HG03469 (cell line): ENCODE results near the gene WLS.
"Not testable (repeated sequence)": the region's sequence is repeated elsewhere in the genome, so short reads cannot be mapped to it uniquely, and the experiment has no call there.

Experiments used
- ATAC-seq: cut with Tn5 transposase; IDR thresholded peaks from one replicate; pipeline ENCODE4 v1.9.1; 2021; ENCODE audit warnings: mild to moderate bottlenecking, moderate library complexity, moderate number of reproducible peaks; ENCODE audit not compliant: unreplicated experiment

WLS gene

DNA sequence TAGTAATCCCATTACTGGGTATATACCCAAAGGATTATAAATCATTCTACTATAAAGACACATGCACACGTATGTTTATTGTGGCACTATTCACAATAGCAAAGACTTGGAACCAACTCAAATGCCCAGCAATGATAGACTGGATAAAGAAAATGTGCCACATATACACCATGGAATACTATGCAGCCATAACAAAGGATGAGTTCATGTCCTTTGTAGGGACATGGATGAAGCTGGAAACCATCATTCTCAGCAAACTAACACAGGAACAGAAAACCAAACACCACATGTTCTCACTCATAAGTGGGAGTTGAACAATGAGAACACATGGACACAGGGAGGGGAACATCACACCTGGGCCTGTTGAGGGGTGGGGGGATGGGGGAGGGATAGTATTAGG lies 60.5 kb downstream of the WLS start:
- not testable (repeated sequence) for ATAC-seq

DNA sequence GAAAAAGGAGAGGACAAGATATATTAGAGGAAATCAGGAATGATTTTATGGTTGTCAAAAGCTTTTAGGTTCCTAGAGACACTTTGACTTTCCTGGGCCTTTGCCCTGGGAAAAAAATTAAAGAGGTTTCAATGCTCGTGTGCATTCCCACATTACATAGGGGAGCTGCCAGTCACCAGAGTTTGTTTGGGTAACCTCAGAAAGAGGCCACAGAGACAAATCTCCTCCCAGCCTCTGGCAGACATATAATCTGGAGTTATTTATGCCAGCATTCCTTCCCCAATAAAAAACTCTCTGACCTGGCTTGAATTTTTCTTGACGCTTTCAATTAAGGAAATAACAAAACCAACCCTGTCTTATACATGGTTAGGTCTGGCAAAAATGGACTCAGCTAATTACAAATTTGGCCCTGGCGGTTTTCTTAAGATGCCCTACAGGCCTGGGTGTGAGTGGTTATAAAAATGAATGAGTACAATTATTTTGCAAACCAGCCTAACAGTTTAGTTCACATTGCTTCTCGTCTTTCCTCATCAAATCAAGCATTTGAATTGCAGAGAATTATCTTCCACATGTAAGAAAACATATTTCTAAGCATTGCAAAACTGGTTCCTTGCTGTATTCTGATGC lies 63.7 kb downstream of the WLS start:
- ATAC-seq: no peak

DNA sequence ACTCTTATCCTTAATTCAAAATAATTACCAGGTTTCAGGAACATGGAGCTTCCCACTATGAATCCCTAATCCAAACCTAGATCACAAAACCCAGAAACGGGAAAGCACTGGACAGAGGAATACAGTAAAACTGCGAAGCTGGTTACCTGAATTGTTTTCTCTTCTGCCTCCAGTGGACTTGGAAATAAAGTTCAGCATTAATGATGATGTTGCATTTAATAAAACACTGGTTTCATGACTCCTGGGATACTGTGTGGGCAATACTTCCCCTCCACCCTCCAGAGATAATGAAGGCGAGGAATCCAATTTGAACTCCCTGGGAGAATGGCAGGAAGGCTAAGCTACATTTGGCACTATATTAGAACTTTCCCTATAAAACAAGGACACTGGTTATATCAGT lies 65.1 kb downstream of the WLS start:
- no peak for ATAC-seq

DNA sequence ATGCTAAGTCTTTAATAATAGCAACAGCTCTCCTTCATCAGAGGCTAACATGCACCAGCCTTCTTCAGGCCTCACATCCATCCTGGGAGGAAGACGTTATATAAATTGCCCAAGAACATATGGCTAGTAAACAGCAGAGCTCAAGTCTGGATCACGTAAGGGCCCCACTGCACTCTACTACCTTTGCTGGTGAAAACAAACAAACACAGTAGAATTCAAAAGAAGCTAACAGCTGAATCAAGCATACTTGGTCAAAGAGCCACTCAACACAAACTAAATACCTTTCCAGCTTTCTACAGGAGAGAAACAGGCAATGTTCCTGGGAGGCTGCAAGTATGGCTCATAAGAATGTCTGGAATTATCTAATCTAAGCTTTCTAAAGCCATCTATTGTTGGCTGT lies 66.0 kb downstream of the WLS start:
- no peak for ATAC-seq

DNA sequence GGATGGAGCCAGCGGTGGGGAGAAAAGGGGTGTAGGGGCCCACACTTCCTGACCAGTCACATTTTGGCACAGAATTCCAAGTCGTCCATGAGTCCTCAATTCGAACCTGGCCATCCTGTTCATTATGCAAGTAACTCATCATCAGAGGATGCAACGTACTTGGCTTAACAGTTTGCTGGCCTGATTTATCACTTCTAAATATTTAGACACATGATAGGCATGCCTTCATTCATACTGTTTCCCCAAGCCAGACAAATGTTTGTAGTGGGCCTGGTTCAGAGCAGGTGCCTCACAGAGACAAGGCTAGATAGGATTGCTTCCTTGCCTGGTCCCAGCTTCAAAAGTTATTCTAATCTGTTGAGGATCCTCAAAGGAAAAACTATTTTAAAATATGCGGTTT lies 66.7 kb downstream of the WLS start:
- ATAC-seq: no peak

DNA sequence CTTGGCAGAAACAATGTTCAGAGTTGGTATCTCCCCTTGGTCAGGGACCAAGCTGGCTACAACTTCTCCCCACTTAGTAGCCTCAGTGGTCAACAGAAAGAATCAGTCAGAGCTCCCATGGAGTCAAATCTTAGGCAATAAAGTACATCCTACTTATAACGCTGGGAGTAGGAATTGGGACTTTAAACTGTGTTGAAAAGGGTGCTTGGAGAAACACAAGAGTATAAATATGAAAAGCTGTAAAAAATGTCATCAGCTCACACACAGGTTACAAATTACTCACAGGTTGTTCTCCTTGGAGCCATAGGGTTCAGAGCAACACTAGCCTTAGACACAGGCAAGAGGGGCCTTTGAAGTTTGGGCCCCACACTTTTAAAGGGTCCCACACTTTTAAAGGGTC lies 67.4 kb downstream of the WLS start:
- no peak for ATAC-seq

DNA sequence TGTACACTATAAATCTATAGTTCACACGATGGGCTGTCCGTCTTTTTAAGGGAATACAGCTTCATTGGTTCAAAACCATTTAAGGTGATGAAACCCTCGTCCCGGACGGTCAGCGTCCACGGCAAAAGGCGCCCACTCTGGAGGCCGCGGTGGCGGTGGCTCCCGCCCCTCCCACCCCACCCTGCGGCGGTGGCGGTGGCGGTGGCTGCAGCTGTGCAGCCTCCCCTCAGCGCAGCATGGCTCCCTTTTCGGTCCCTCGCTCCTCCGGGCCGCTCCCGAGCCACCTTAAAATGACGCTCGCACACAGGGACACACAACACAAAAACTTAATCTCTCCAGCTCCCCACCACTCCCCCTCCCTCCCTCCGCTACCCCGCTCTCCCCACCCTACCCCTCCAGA lies 69.1 kb downstream of the WLS start:
- ATAC-seq: no peak

DNA sequence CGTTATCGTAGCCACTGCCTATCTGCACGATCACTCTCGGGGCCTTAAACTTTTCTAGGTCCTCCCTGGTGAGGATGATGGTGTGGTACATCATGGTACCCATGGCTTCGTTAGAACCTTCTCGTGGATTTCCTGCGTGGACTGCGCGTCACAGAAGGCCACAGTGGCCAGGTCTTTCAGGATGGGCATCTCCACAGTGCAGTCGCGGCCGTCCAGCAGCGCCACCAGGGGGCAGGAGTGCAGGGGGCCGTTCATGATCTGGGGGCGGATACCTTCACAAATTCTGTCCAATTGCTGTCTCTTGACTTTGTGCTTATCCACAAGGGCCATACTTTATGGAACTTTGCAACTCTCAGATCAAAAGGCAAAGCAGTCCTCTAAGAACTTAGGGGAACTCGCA lies 69.6 kb downstream of the WLS start:
- ATAC-seq: no peak

DNA sequence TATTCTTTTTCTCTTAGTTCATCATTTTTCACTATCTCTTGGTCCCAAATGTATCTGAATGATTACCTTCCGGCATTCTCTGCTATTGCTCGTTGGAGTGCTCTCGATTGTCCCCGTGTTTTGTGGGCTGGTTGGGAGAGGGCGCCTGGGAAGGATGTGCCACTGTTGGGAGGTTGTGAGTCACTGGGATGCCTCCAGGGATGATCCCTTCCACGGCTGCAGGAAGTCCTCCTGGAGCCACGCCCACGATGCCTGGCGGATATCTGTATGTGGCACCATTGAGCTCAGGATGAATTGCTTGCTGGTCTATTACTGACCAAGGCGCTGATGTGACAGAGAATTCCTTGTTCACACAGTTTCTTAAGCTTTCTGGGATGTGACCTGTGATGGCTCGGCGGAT lies 70.7 kb downstream of the WLS start:
- ATAC-seq: not testable (repeated sequence)

DNA sequence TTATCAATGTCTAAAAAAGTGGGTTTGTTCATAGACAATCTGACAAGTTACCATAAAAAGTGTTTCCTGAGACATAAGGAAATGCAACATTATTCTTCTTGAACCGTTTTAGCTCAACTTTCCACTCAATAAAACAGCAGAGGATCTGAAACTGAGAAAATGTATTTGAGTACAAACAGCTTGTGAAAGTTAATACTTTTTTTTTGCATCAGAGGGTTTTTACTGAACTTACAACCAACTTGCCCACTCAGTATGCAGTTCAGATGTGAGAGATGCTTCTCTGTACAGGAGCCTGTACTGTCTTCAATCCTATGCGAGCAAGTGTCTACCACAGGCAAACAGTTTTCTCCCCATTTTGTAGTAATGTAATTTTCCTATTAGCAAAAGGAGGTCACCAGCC lies 71.4 kb downstream of the WLS start:
- ATAC-seq: peak; percentile 96

DNA sequence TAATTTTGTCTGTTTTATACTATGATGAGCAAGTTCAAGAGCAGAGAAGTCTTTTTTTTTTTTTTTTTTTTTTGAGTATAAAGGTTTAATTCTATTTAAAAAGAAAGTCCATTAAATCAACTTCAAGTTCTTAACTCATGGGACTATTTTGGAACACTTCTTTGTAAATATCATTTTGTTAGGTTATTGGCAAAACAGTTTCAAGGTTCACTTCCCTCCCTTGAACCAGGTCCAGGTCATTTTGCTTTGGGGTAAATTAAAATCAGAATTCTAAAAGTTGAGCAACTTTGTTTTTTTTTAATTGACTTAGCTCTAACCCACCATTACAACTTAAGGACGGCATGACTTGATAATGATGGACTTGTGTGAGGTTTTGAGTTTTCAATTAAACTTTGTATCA lies 72.3 kb downstream of the WLS start:
- ATAC-seq: no peak

DNA sequence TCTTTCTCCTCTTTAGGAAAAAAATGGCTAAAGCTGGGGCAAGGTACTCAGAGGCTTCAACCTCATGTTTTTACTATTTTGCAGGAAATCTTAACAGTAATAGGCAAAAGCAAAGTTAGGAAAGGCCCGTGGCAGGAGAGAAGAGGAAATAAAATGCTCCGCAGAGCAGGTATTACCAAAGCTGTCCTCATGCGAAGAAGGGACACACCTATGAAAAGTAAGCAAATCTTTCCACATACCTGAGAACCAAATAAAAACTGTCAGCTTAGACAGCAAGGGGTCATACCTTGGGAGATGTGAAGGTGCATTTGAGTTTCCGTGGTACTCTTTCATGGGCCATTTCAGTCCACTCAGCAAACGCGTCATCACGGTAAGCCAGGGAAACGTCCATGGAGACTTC lies 73.5 kb downstream of the WLS start:
- no peak for ATAC-seq

DNA sequence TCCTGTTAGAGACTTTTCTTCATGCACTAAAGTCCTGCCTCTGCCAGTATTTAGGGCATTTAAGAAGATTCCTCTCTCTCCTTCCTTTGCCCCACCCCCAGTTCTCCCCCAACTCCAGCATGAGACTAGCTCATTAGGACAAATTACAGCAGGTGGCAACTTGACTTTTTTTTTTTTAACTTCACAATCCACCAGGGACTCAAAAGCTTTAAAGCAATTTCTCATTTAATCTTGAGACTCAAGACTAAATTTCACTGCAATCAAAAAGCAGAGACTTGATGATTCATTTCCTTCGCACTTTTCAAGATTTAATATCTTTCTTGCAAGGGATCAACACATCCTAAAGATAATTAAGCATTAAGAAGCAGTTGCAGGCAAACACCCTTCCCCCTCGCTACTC lies 74.9 kb downstream of the WLS start:
- ATAC-seq: no peak

DNA sequence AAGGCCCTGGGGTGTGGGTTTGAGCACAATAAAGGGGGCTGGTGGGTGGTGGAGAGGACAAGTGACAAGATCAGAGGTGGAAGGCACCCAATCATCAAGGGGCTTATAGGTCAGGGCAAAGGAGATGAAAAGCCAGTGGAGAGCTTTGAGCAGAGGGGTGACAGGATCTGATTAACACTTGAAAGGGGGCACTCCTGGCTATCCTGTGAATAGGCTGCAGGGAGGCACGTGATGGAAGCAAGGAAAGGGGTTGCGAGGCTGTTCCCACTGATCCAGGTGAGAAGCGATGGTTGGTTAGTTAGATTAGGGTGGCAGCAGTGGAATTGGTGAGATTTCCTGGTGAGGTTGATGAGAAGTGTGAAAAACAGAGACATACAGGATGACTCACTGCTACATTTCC lies 80.6 kb downstream of the WLS start:
- ATAC-seq: no peak

DNA sequence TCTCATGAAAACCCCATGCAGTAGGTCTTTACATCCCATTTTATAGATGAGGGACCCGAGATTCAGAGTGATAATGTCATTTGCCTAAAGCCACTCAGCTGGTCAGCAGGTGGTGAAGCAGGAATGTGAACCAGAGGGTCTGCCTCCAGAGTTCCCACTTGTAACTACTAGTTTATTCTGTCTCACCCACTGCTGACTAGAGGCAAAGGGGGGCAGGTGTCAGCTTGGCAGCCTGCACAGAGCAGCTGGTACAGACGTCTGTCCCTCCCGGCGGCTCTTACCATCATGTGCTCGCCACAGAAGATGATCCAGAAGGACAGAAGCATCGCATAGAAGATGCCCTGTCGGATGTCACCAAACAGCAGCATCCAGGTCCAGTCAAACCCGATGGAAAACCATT lies 82.4 kb downstream of the WLS start:
- ATAC-seq: no peak

DNA sequence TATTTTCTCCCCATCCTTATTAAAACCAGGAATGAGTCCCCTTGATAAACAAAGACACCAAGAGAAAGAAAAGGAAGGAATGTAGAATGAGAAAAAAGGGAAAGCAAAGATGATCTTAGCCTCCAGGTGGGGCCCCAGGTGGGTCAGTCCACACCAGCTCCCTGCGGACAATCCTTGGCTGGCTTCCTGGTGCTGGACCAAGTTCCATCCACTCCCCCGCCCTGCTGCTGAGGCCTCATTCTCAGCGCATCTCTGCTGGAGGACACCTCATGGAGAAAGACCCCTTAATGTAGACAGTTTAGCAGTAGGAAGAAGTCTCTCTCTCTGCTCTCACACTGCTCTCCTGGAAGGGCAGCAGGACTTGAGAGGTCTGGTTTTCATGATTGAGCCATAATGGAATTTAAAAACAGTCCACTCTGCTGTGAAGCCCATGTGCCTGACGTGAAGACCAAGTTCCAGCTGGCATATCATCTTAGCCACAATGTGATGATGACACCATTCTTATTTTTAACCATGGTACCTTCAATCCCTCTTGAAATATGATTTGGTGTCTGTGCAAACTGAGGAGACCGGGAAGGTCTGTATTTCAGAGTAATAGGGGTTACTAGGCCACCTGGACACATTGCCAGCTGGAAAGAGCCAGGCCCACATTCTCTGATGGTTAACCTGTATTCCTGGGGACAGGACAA lies 83.1 kb downstream of the WLS start:
- no peak for ATAC-seq

DNA sequence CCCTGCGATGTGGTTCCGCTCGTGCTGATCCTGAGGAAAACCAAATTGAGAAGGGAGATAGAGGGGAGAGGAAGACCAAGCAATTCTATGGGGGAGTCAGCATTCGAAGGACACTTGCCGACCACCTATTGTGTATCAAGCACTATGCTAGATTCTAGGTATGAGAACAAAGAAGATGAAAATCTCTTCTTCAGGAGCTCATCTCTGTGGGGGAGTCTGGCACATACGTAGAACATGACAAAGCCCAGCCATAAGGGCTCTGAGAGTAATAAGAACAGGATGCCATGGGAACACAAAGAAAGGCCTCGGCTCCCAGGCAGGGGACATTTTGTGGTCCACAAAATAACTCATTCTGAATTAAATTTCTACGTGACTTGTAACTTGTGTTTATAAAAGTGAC lies 83.7 kb downstream of the WLS start:
- no peak for ATAC-seq

DNA sequence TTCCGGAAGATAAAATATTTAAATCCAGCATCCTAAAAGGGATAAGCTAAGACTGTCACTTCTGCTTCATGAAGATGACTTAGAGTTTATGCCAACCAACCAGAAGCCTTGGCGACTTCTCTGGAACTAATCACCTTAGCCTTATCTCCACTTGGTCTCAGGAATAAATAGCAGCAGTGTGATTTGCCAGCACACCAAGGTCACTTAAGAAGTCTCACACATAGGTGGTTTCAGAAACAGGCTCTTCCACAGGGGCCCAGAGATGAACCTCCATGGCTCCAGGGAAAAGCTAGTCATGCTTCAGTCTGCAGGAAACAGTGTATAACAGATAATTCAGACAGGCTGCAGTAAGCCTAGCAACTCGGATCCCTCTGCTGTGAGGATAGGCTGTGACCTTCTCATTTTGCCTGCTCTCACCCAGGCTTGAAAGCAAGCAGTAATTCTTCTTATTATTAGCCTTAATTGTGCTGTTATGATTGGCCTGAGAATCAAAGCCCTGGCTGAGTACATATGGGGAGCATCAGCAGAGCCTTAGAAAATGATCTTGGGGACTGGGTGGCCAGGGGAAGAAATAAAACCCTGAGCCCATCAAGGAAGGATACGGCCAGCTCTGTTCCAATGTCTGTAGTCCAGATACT lies 84.7 kb downstream of the WLS start:
- ATAC-seq: no peak

DNA sequence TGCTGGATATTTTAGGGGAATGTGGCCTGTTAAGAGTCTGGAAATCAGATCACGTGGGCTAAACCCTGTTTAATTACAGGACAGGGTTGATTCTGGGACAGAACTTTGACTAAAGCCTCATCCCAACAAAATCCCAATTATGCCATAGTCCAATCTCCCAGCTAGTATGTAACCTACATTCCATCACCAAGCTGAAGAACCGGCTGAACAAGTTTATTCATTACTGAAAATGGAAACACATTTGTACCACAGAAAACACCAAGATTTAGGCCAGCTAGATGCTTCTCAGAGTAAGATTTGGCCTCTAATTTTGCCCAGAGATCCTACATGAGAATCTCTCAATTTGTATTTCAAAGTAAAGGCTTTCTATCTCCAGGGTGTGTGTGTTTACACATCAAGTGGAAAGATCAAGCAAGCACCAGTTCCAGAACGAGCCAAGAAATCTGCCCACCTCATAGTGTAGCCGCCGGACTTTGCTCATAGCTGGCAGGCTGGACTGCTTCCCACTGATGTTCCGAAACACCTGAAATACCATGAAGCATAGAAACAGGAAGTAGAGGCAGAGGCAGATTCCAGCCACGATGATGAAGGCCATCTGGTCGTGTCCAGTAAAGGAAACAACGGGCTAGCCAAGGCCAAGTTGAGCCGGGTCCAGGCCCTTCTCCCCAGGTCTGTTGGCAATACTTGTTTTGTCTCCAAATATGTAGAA lies 86.8 kb downstream of the WLS start:
- no peak for ATAC-seq

DNA sequence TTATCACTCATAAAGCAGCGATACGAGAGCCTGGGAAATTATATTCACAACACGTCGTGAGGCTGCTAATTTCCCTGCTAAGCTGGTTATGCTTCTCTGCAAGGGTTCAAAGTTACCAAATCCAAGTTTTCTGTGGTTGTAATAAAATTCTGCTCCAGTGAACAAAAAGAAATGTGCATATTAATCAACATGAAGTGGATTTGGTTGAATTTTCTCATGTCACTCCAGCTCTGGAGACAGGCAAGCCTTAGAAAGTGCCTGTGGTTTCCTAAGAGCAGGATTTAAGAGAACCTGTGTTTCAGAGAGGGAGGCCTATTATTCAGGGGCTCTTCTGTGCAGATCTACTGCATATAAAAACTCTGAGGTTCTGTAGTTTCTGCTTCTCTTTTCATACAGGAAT lies 87.5 kb downstream of the WLS start:
- ATAC-seq: no peak

DNA sequence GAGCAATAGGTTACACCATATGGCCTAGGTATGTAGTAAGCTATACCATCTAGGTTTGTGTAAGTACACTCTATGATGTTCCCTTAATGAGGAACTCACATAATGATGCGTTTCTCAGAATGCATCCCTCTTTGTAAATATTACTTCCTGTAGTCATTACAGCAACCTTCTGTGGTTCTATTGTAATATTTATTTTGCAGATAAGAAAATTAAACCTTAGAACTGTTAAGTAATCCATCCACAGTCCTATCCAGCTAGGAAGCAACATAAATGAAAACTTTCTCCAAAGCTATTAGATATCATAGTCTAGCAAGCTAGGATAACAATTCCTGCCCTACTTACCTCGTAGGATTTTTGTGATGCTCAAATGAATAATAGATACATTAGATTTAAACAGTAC lies 88.7 kb downstream of the WLS start:
- no peak for ATAC-seq

DNA sequence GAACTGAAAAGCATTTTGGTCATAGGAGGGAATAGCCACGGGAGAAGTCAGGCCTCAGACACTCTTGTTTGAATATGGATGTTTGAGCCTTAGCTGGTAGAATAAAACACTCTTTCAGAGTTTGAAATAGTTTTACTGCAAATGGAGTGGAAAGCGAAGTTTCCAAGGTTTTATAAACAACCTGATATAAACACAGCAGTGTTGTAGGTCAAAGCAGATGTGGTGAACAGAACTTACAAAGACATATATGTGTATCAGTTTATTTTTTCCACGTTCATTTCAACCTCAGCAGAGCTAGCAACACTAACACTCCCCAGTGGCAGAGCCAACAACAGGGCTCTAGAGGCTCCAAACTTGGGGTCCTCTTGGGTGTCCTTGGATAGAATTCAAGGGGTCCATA lies 89.9 kb downstream of the WLS start:
- ATAC-seq: no peak
